Liver (tissue), 9 donors: ENCODE data around the gene OR12D1. TPM values are rescaled to one million over a fixed set of nuclear protein-coding genes. Genes with fewer than 3 reads are reported as not detected.

Experiments
- DNase-seq: peaks from one replicate; pipeline ENCODE4 v3.0.0-alpha.2; 2017; ENCODE audit warnings: low spot score
- H3K27ac ChIP-seq, 2 donors: one replicate each; pipeline ENCODE4 v1.7.0; 2013; ENCODE audit warnings: inconsistent platforms in 2 of 2, low read length in 2 of 2, control low read depth in 1 of 2, low read depth in 1 of 2, mild to moderate bottlenecking in 1 of 2
- H3K27me3 ChIP-seq, 4 donors: one replicate each; pipeline versions ENCODE4 v1.6.1 to v1.7.0; 2013; ENCODE audit warnings: low read length in 3 of 4, inconsistent platforms in 1 of 4, mild to moderate bottlenecking in 1 of 4, moderate library complexity in 1 of 4; ENCODE audit not compliant: control insufficient read depth in 4 of 4, insufficient read depth in 4 of 4
- H3K36me3 ChIP-seq, 4 donors: one replicate each; pipeline versions ENCODE4 v1.6.1 to v1.7.0; 2013; ENCODE audit warnings: low read length in 3 of 4, mild to moderate bottlenecking in 3 of 4, low read depth in 1 of 4, moderate library complexity in 1 of 4; ENCODE audit not compliant: control insufficient read depth in 4 of 4, insufficient read depth in 3 of 4
- H3K4me1 ChIP-seq, 4 donors: one replicate each; pipeline versions ENCODE4 v1.6.1 to v1.7.0; 2013; ENCODE audit warnings: low read length in 3 of 4, mild to moderate bottlenecking in 3 of 4, moderate library complexity in 1 of 4; ENCODE audit not compliant: control insufficient read depth in 4 of 4, insufficient read depth in 4 of 4
- H3K4me3 ChIP-seq, 3 donors: one replicate each; pipeline versions ENCODE4 v1.6.1 to v1.7.0; 2013; ENCODE audit warnings: low read length in 3 of 3, control low read depth in 1 of 3, low read depth in 1 of 3, mild to moderate bottlenecking in 1 of 3
- H3K9ac ChIP-seq, 2 donors: one replicate each; pipeline ENCODE4 v1.7.0; 2013; ENCODE audit warnings: low read length in 2 of 2, mild to moderate bottlenecking in 2 of 2, moderate library complexity in 2 of 2, control low read depth in 1 of 2, low read depth in 1 of 2
- H3K9me3 ChIP-seq, 4 donors: one replicate each; pipeline versions ENCODE4 v1.6.1 to v1.7.0; 2013; ENCODE audit warnings: low read length in 3 of 4; ENCODE audit not compliant: control insufficient read depth in 4 of 4
- EGR1 ChIP-seq, 2 donors: IDR thresholded peaks; 2 replicates each; pipeline ENCODE4 v1.6.1; 2016 to 2018; ENCODE audit warnings: antibody characterized with exemption in 2 of 2, low read depth in 2 of 2
- FOXA1 ChIP-seq: IDR thresholded peaks from 2 replicates; pipeline ENCODE4 v1.6.1; 2016; ENCODE audit warnings: antibody characterized with exemption
- FOXA2 ChIP-seq: IDR thresholded peaks from 2 replicates; pipeline ENCODE4 v1.6.1; 2016; ENCODE audit warnings: antibody characterized with exemption
- GABPA ChIP-seq, 2 donors: IDR thresholded peaks in 1 of 2; conservative IDR thresholded peaks in 1 of 2; 2 replicates each; pipeline ENCODE4 v1.6.1; 2016; ENCODE audit warnings: antibody characterized with exemption in 2 of 2, mild to moderate bottlenecking in 1 of 2, moderate library complexity in 1 of 2
- HNF4A ChIP-seq, 2 donors: conservative IDR thresholded peaks; 2 replicates each; pipeline ENCODE4 v1.6.1; 2016; ENCODE audit warnings: antibody characterized with exemption in 2 of 2, mild to moderate bottlenecking in 2 of 2
- HNF4G ChIP-seq: IDR thresholded peaks from 2 replicates; pipeline ENCODE4 v1.6.1; 2016; ENCODE audit warnings: antibody characterized with exemption
- JUND ChIP-seq, 2 donors: IDR thresholded peaks; 2 replicates each; pipeline ENCODE4 v1.6.1; 2016; ENCODE audit warnings: antibody characterized with exemption in 2 of 2
- NR2F2 ChIP-seq: IDR thresholded peaks from 2 replicates; pipeline ENCODE4 v1.6.1; 2016; ENCODE audit warnings: antibody characterized with exemption
- RAD21 ChIP-seq, 2 donors: IDR thresholded peaks; 2 replicates each; pipeline ENCODE4 v1.6.1; 2016; ENCODE audit warnings: antibody characterized with exemption in 2 of 2, mild to moderate bottlenecking in 2 of 2
- RXRA ChIP-seq, 2 donors: IDR thresholded peaks; 2 replicates each; pipeline ENCODE4 v1.6.1; 2017 to 2018; ENCODE audit warnings: antibody characterized with exemption in 2 of 2, mild to moderate bottlenecking in 1 of 2
- SP1 ChIP-seq: IDR thresholded peaks from 2 replicates; pipeline ENCODE4 v1.6.1; 2018; ENCODE audit warnings: antibody characterized with exemption, mild to moderate bottlenecking
- TAF1 ChIP-seq: conservative IDR thresholded peaks from 2 replicates; pipeline ENCODE4 v1.6.1; 2016; ENCODE audit warnings: antibody characterized with exemption, mild to moderate bottlenecking
- YY1 ChIP-seq: IDR thresholded peaks from 2 replicates; pipeline ENCODE4 v1.6.1; 2016; ENCODE audit warnings: antibody characterized with exemption, mild to moderate bottlenecking
- WGBS: extraction: QIAGEN DNeasy Blood & Tissue Kit; methylation state at CpG from one replicate; pipeline ENCODE4 v1.1.7; 2013; 5-methylcytosine and 5-hydroxymethylcytosine counted together
- polyA plus RNA-seq, 2 donors: library from polyadenylated mRNA; stranded (reverse) in 1 of 2; unstranded in 1 of 2; fragments of 200-250 nt in 1 of 2; fragments of >200 nt in 1 of 2; fragmentation: Nextera tagmentation in 1 of 2; extraction: Ambion mirVana in 1 of 2; gene quantifications; one replicate each; pipeline versions ENCODE4 v1.2.1 to v1.2.3, GENCODE V29; 2013 to 2015
- total RNA-seq, 2 donors: library from RNA; depleted of rRNA; stranded (reverse); fragments of >200 nt; gene quantifications; one replicate each; pipeline ENCODE4 v1.2.3, GENCODE V29; 2014
- TF ChIP-seq, protein P1 (sequence below): IDR thresholded peaks from 2 replicates; pipeline ENCODE4 v1.6.1; 2016; ENCODE audit warnings: antibody characterized with exemption
- TF ChIP-seq, protein P2 (sequence below): fragments of 150-350 bp; IDR thresholded peaks from 2 replicates; pipeline ENCODE4 v1.5.1; 2017; ENCODE audit warnings: improper control_type of control experiment, low read depth, low read length; ENCODE audit not compliant: missing input control
- TF ChIP-seq, protein P3 (sequence below): IDR thresholded peaks from 2 replicates; pipeline ENCODE4 v1.6.1; 2016; ENCODE audit warnings: antibody characterized with exemption
- TF ChIP-seq, protein P4 (sequence below): IDR thresholded peaks from 2 replicates; pipeline ENCODE4 v1.6.1; 2016; ENCODE audit warnings: antibody characterized with exemption, mild to moderate bottlenecking
- TF ChIP-seq, protein P5 (sequence below): IDR thresholded peaks from 2 replicates; pipeline ENCODE4 v1.6.1; 2016; ENCODE audit warnings: antibody characterized with exemption
- donor health status: healthy.
- donor health status: healthy.
- donor health status: healthy.
- donor health status: healthy.
- donor health status: healthy.

OR12D1 gene
- total and polyA plus RNA-seq, 4 donors = not detected

DNA sequence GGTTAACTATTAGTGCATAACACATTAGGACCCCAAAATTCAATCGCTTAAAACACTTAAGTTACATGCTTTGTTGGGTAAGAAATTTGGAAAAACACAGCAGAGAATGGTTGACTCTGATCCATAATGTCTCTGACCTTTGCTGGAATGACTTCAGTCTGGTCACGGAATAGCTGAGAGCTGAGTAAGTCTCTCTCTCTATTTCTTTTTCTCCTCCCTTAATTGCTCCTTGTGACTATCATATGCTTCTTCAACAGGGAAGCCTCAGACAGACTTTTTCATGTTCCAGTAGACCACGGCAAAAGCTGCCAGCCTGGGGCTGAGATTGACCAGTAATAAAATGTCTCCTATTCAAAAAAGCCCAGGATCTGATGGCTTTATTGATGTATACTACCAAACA lies 4.8 kb downstream of the OR12D1 start:
- H3K36me3 ChIP-seq = no peaks in the 10 kb centered on the region
- H3K27ac ChIP-seq = no peak overlapping the region
- H3K9me3 ChIP-seq = no peaks in the 10 kb centered on the region
- no peak for DNase-seq
- H3K4me1 ChIP-seq = no peaks in the 10 kb centered on the region
- 75% methylated on average over 3 of the region's 3 CpGs for WGBS
- H3K4me3 ChIP-seq = no peak overlapping the region
- no peak overlapping the region for H3K9ac ChIP-seq
- TF ChIP-seq, protein P1, sequence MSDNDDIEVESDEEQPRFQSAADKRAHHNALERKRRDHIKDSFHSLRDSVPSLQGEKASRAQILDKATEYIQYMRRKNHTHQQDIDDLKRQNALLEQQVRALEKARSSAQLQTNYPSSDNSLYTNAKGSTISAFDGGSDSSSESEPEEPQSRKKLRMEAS = no peak
- no peak for TF ChIP-seq RXRA (IDR thresholded peaks at IDR 0.05)
- TF ChIP-seq TAF1 = no peak
- no peak for TF ChIP-seq EGR1 (IDR thresholded peaks at IDR 0.05; ENCODE audit: low read depth in 2 of 2)
- TF ChIP-seq SP1 = no peak
- no peak for TF ChIP-seq GABPA (IDR thresholded peaks at IDR 0.05 in 1 of 2, conservative IDR thresholded peaks at IDR 0.05 in 1 of 2)
- TF ChIP-seq, protein P2, sequence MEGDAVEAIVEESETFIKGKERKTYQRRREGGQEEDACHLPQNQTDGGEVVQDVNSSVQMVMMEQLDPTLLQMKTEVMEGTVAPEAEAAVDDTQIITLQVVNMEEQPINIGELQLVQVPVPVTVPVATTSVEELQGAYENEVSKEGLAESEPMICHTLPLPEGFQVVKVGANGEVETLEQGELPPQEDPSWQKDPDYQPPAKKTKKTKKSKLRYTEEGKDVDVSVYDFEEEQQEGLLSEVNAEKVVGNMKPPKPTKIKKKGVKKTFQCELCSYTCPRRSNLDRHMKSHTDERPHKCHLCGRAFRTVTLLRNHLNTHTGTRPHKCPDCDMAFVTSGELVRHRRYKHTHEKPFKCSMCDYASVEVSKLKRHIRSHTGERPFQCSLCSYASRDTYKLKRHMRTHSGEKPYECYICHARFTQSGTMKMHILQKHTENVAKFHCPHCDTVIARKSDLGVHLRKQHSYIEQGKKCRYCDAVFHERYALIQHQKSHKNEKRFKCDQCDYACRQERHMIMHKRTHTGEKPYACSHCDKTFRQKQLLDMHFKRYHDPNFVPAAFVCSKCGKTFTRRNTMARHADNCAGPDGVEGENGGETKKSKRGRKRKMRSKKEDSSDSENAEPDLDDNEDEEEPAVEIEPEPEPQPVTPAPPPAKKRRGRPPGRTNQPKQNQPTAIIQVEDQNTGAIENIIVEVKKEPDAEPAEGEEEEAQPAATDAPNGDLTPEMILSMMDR = no peak
- TF ChIP-seq YY1 = no peak
- no peak for TF ChIP-seq NR2F2
- no peak for TF ChIP-seq HNF4A (conservative IDR thresholded peaks at IDR 0.05)
- TF ChIP-seq, protein P3, sequence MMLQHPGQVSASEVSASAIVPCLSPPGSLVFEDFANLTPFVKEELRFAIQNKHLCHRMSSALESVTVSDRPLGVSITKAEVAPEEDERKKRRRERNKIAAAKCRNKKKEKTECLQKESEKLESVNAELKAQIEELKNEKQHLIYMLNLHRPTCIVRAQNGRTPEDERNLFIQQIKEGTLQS = no peak
- no peak for TF ChIP-seq RAD21 (IDR thresholded peaks at IDR 0.05)
- no peak for TF ChIP-seq FOXA1
- TF ChIP-seq FOXA2 = no peak
- TF ChIP-seq, protein P4, sequence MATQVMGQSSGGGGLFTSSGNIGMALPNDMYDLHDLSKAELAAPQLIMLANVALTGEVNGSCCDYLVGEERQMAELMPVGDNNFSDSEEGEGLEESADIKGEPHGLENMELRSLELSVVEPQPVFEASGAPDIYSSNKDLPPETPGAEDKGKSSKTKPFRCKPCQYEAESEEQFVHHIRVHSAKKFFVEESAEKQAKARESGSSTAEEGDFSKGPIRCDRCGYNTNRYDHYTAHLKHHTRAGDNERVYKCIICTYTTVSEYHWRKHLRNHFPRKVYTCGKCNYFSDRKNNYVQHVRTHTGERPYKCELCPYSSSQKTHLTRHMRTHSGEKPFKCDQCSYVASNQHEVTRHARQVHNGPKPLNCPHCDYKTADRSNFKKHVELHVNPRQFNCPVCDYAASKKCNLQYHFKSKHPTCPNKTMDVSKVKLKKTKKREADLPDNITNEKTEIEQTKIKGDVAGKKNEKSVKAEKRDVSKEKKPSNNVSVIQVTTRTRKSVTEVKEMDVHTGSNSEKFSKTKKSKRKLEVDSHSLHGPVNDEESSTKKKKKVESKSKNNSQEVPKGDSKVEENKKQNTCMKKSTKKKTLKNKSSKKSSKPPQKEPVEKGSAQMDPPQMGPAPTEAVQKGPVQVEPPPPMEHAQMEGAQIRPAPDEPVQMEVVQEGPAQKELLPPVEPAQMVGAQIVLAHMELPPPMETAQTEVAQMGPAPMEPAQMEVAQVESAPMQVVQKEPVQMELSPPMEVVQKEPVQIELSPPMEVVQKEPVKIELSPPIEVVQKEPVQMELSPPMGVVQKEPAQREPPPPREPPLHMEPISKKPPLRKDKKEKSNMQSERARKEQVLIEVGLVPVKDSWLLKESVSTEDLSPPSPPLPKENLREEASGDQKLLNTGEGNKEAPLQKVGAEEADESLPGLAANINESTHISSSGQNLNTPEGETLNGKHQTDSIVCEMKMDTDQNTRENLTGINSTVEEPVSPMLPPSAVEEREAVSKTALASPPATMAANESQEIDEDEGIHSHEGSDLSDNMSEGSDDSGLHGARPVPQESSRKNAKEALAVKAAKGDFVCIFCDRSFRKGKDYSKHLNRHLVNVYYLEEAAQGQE = no peak
- no peak for TF ChIP-seq JUND (IDR thresholded peaks at IDR 0.05)
- no peak for TF ChIP-seq HNF4G
- TF ChIP-seq, protein P5, sequence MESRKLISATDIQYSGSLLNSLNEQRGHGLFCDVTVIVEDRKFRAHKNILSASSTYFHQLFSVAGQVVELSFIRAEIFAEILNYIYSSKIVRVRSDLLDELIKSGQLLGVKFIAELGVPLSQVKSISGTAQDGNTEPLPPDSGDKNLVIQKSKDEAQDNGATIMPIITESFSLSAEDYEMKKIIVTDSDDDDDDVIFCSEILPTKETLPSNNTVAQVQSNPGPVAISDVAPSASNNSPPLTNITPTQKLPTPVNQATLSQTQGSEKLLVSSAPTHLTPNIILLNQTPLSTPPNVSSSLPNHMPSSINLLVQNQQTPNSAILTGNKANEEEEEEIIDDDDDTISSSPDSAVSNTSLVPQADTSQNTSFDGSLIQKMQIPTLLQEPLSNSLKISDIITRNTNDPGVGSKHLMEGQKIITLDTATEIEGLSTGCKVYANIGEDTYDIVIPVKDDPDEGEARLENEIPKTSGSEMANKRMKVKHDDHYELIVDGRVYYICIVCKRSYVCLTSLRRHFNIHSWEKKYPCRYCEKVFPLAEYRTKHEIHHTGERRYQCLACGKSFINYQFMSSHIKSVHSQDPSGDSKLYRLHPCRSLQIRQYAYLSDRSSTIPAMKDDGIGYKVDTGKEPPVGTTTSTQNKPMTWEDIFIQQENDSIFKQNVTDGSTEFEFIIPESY = no peak
- H3K27me3 ChIP-seq = no peaks in the 10 kb centered on the region
